NCI-H1048 (cell line): ENCODE results near the gene MRC2.
"Not testable (repeated sequence)": the region's sequence is repeated elsewhere in the genome, so short reads cannot be mapped to it uniquely, and the experiment has no call there.

Source experiments
- DNase-seq: peaks from one replicate; lab custom pipeline; 2025; lab: John Stamatoyannopoulos, UW

Gene MRC2

DNA sequence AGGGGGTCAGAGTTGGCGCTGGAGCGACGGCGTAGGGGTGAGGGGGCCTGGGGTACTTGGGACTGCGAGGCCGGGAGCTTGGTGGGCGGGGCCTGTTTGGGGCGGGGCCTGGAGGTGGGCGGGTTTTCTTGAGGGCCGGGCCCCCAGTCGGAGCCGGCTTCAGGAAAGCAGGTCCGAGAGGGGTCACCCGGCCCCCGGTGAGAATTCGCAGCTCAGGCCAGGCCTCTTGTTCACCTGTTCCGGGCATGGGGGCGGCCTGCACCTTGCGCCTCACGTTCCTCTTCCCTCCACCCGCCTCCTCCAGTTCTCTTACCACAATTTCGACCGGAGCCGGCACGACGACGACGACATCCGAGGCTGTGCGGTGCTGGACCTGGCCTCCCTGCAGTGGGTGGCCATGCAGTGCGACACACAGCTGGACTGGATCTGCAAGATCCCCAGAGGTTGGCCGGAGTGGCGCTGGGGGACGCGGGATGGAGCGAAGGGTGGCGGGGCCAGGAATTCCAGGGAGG lies 52.5 kb downstream of the MRC2 start:
- DNase-seq: no peak

DNA sequence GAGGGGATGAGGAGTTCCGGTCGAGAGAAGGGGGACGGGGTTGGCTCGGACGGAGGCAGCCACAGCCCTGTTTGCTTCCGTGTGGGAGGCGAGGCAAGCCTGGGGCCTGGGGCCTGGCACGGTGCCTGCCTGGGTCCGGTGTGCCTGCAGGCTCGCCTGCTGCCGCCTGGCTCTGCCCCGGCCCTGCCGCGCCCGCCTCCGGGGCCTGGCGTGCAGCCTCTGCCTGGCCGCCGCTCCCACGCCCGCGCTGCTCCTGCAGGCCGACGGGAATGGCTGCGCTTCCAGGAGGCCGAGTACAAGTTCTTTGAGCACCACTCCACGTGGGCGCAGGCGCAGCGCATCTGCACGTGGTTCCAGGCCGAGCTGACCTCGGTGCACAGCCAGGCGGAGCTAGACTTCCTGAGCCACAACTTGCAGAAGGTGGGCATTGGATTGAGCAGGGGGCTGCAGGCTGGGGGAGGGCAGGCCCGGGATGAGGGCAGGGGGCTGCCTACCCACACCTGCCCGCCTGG lies 53.1 kb downstream of the MRC2 start:
- DNase-seq: no peak

- no peak for DNase-seq
Measured at GRCh38 chr17:62681061-62681938, 53.8 kb downstream of the MRC2 start.

DNA sequence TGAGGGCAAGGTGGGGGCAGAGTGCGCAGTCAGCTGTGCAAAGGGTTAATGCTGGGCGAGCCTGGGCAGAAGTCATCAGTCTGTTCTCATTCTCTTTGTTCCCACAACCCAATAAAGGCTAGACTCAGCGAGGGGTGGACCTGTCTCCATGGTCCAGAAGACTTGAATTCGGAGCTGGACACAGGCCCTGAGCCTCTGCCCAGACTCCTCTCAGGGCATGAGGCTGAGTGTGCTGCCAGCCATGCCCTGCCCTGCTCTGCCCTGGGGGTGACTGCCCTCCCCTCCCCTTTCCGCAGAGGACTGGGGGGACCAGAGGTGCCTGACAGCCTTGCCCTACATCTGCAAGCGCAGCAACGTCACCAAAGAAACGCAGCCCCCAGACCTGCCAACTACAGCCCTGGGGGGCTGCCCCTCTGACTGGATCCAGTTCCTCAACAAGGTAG lies 54.5 kb downstream of the MRC2 start:
- DNase-seq: no peak

GRCh38 chr17:62684179-62684578 lies 56.7 kb downstream of the MRC2 start:
- no peak for DNase-seq

GRCh38 chr17:62687997-62688396 lies 60.5 kb downstream of the MRC2 start:
- DNase-seq: no peak

- no peak for DNase-seq
Measured at GRCh38 chr17:62688398-62689160, 61.1 kb downstream of the MRC2 start.

DNA sequence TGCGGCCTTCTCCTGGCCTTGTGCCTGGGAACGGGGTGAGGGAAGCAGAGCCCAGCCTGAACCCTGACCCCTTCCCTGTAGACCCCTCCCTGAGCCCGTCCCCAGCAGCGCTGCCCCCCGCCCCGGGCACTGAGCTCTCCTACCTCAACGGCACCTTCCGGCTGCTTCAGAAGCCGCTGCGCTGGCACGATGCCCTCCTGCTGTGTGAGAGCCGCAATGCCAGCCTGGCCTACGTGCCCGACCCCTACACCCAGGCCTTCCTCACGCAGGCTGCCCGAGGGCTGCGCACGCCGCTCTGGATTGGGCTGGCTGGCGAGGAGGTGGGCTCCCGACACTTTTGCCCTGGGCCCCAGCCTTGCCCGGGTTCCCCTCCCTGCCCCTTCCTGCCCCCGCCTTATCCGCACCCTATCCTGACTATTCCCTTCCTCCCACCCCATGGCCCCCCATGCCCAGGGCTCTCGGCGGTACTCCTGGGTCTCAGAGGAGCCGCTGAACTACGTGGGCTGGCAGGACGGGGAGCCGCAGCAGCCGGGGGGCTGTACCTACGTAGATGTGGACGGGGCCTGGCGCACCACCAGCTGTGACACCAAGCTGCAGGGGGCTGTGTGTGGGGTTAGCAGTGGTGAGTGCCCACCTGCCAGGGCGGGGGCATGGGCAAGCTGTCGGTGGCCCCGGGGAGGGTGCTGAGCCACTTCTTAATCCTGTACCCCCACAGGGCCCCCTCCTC lies 62.1 kb downstream of the MRC2 start:
- DNase-seq: no peak

- DNase-seq: no peak
Measured at GRCh38 chr17:62690168-62690897, 62.9 kb downstream of the MRC2 start.

GRCh38 chr17:62691589-62691915 lies 64.1 kb downstream of the MRC2 start:
- not testable (repeated sequence) for DNase-seq

- no peak for DNase-seq
Measured at GRCh38 chr17:62692159-62692651, 64.7 kb downstream of the MRC2 start.

DNA sequence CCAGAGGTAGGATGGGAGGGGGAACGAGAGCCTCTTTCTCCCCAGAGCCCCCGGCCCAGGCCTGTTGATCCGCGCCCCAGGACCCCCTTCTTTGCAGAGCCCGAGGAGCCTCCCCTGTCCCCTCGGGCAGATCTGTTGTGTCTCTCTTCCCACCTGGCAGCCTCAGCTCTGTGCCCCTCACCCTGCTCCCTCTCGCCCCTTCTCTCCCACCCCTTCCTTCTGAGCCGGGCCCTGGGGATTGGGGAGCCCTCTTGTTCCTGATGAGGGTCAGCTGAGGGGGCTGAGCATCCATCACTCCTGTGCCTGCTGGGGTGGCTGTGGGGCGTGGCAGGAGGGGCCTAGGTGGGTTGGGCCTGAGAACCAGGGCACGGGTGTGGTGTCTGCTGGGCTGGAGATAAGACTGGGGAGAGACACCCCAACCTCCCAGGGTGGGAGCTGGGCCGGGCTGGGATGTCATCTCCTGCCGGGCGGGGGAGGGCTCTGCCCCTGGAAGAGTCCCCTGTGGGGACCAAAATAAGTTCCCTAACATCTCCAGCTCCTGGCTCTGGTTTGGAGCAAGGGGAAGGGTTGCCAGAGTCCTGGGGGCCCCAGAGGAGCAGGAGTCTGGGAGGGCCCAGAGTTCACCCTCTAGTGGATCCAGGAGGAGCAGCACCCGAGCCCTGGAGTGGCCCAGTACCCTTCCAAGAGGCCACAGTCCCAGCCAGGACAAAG lies 65.4 kb downstream of the MRC2 start:
- DNase-seq: no peak

- DNase-seq: no peak
Measured at GRCh38 chr17:62693616-62694409, 66.3 kb downstream of the MRC2 start.

GRCh38 chr17:62695093-62695738 lies 67.7 kb downstream of the MRC2 start:
- not testable (repeated sequence) for DNase-seq

GRCh38 chr17:62696256-62696655 lies 68.8 kb downstream of the MRC2 start:
- DNase-seq: no peak

DNA sequence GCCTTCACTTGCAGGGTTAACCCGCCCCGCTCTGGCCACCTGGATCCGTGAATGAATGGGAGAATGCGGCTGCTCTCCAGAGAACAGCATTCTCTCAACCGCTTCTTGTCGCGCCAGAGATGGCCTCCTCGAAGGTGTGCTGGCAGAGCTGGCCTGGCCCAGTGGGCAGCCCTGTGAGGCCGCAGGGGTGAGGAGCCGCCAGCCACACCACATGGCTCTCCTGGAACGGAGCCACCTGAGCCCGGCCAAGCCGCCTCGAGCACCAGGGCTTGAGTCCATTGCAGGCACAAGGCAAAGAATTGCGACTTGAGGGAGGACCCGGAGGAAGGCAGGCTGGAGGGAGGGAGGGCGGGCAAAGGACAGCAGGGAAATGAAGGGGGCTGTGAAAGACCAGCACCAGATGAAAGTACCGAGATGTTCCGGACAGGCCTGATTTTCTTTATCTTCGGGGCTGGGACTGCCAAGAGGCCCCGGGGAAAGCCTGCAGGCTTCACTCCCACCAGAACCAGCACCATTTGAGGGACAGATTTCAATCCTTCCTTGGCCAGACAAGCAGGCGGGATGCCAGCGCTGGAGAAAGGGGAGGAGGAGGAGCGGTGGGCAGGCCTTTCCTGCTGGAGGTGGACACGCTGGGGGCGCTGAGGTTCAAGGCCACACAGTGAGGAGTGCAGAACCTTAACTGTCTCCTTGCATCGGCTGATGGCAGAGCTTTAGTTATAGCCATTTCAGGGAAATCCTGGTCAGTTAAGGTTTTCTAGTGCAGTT lies 69.4 kb downstream of the MRC2 start:
- DNase-seq: no peak

DNA sequence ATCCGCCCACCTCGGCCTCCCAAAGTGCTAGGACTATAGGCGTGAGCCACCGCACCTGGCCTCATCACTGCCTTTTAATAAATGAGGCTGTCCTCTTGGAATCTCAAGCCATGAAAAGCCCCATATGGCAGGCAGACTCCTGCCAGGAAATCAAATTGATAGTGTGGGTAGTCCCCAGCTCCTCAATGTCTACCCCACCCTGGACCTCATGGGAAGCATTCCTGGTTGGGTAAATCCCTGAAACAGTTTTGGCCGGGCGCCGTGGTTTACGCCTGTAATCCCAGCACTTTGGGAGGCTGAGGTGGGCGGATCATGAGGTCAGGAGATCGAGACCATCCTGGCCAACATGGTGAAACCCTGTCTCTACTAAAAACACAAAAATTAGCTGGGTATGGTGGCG lies 71.0 kb downstream of the MRC2 start:
- DNase-seq: not testable (repeated sequence)

GRCh38 chr17:62700964-62701705 lies 73.7 kb downstream of the MRC2 start:
- no peak for DNase-seq
